Endothelial cell of umbilical vein (primary cell): ENCODE data around the gene ALOX5AP. TPM values are rescaled to one million over a fixed set of nuclear protein-coding genes. Genes with fewer than 3 reads are reported as not detected.

ENCODE experiments used
- BruUV-seq: library from RNA; stranded (reverse); fragments of 400-500 nt; replicated peaks from 2 replicates; lab custom pipeline; 2021; lab: Mats Ljungman, UMichigan
- CTCF ChIA-PET: fragments of 300-600, 350-600 bp; sonication (Branson Sonifier 250); formaldehyde crosslinking; loops from one replicate; lab custom pipeline; 2021; ENCODE audit warnings: antibody characterized with exemption, inconsistent platforms; lab: Charles Lee
- POLR2A ChIA-PET: fragments of 300-600, 350-600 bp; sonication (Branson Sonifier 250); formaldehyde crosslinking; loops from one replicate; lab custom pipeline; 2021; ENCODE audit warnings: antibody characterized with exemption, inconsistent platforms; lab: Charles Lee
- DNase-seq: peaks from one replicate; pipeline ENCODE4 v3.0.0-alpha.2; 2011; ENCODE audit warnings: low read depth, low spot score
- FAIRE-seq: peaks from 2 replicates; lab custom pipeline; 2011; peaks lifted over from hg19 to GRCh38; lab: Jason Lieb, UNC
- H2AFZ ChIP-seq: 2 replicates; pipeline ENCODE4 v1.6.0; 2012; ENCODE audit warnings: low read depth, low read length, control low read depth, inconsistent platforms
- H3K27ac ChIP-seq: 2 replicates; pipeline ENCODE4 v1.5.1; 2011; ENCODE audit warnings: low read depth, mild to moderate bottlenecking, control low read depth, low read length, moderate library complexity; ENCODE audit not compliant: insufficient read depth
- H3K27me3 ChIP-seq, 2 experiments: 2 replicates each; pipeline versions ENCODE4 v1.6.0 to v1.6.1; 2011; ENCODE audit warnings: low read length in 2 of 2, mixed read lengths in 1 of 2; ENCODE audit not compliant: control insufficient read depth in 2 of 2, insufficient read depth in 2 of 2
- H3K36me3 ChIP-seq, 2 experiments: 2 replicates in 1 of 2; 3 replicates in 1 of 2; pipeline ENCODE4 v1.5.1; 2011; ENCODE audit warnings: low read length in 2 of 2, mild to moderate bottlenecking in 1 of 2, moderate library complexity in 1 of 2; ENCODE audit not compliant: control insufficient read depth in 2 of 2, insufficient read depth in 2 of 2; ENCODE audit errors: extremely low read depth in 1 of 2
- H3K4me1 ChIP-seq: 3 replicates; pipeline ENCODE4 v1.5.1; 2011; ENCODE audit warnings: mild to moderate bottlenecking, low read length; ENCODE audit not compliant: control insufficient read depth, insufficient read depth; ENCODE audit errors: extremely low read depth
- H3K4me2 ChIP-seq: 2 replicates; pipeline ENCODE4 v1.6.1; 2011; ENCODE audit warnings: low read length, control low read depth, mixed read lengths; ENCODE audit not compliant: insufficient read depth
- H3K4me3 ChIP-seq, 3 experiments: fragments of 200-600 bp in 1 of 3; sonication (generic), shearing (Covaris generic) in 1 of 3; replicated peaks in 1 of 3; 2 replicates each; pipeline ENCODE4 v1.5.1; 2011 to 2016; ENCODE audit warnings: control low read depth in 3 of 3, low read length in 3 of 3, mild to moderate bottlenecking in 2 of 3, inconsistent platforms in 1 of 3, low read depth in 1 of 3, moderate library complexity in 1 of 3; ENCODE audit not compliant: insufficient read depth in 1 of 3
- H3K79me2 ChIP-seq: 2 replicates; pipeline ENCODE4 v1.6.0; 2012; ENCODE audit warnings: low read length, inconsistent platforms; ENCODE audit not compliant: control insufficient read depth, insufficient read depth
- H3K9ac ChIP-seq: replicated peaks from 2 replicates; pipeline ENCODE3; 2011; ENCODE audit warnings: low read length, control low read depth; ENCODE audit not compliant: insufficient read depth; ENCODE audit errors: extremely low read depth
- H3K9me1 ChIP-seq: replicated peaks from 3 replicates; pipeline ENCODE4 v1.6.0; 2011; ENCODE audit warnings: mild to moderate bottlenecking, low read length; ENCODE audit not compliant: control insufficient read depth, insufficient read depth; ENCODE audit errors: extremely low read depth
- H3K9me3 ChIP-seq: replicated peaks from 2 replicates; pipeline ENCODE4 v1.5.1; 2012; ENCODE audit warnings: low read length, inconsistent platforms; ENCODE audit not compliant: control insufficient read depth, insufficient read depth
- H4K20me1 ChIP-seq: replicated peaks from 2 replicates; pipeline ENCODE3; 2011; ENCODE audit warnings: mild to moderate bottlenecking, low read length; ENCODE audit not compliant: control insufficient read depth, insufficient read depth; ENCODE audit errors: extremely low read depth
- CTCF ChIP-seq, 2 donors: IDR thresholded peaks; 1 replicate in 1 of 2; 2 replicates in 1 of 2; pipeline ENCODE4 v1.5.1; 2011; ENCODE audit warnings: low read length in 2 of 2, mild to moderate bottlenecking in 2 of 2, moderate library complexity in 2 of 2, control low read depth in 1 of 2, inconsistent platforms in 1 of 2, low read depth in 1 of 2; ENCODE audit not compliant: insufficient read depth in 1 of 2; ENCODE audit errors: extremely low read depth in 1 of 2
- EZH2 ChIP-seq: IDR thresholded peaks from 2 replicates; pipeline ENCODE4 v1.6.1; 2012; ENCODE audit warnings: borderline replicate concordance, low read depth, mild to moderate bottlenecking, moderate library complexity, low read length, inconsistent platforms; ENCODE audit not compliant: severe bottlenecking
- FOS ChIP-seq: IDR thresholded peaks from 2 replicates; pipeline ENCODE4 v1.6.1; 2011; ENCODE audit warnings: mild to moderate bottlenecking, low read length, moderate library complexity, borderline replicate concordance; ENCODE audit not compliant: insufficient read depth
- GATA2 ChIP-seq: IDR thresholded peaks from 2 replicates; pipeline ENCODE4 v1.7.0; 2011; ENCODE audit warnings: low read depth, mild to moderate bottlenecking, moderate library complexity, mixed read lengths, low read length; ENCODE audit not compliant: insufficient read length, insufficient read depth
- JUN ChIP-seq: IDR thresholded peaks from 2 replicates; pipeline ENCODE4 v1.6.1; 2011; ENCODE audit warnings: borderline replicate concordance, low read depth; ENCODE audit not compliant: insufficient read length, insufficient read depth
- MYC ChIP-seq: IDR thresholded peaks from one replicate; pipeline ENCODE4 v1.6.1; 2011; ENCODE audit warnings: mild to moderate bottlenecking, low read depth, low read length
- POLR2A ChIP-seq: IDR thresholded peaks from 2 replicates; pipeline ENCODE4 v1.6.1; 2012; ENCODE audit warnings: low read depth, mild to moderate bottlenecking, control low read depth, low read length
- POLR2AphosphoS5 ChIP-seq: IDR thresholded peaks from 2 replicates; pipeline ENCODE4 v1.6.1; 2012; ENCODE audit warnings: low read depth, mild to moderate bottlenecking, control low read depth, low read length, moderate library complexity; ENCODE audit not compliant: insufficient read depth
- dilution Hi-C: fragments of 300-500 bp; cut with MboI; formaldehyde crosslinking; loops from one replicate; pipeline ENCODE4 v1.15.0; 2019; ENCODE audit warnings: low sequenced_read_pairs; ENCODE audit not compliant: extremely low pct_ligation_motif_present
- intact Hi-C: fragments of 100-400 bp; cut with micrococcal nuclease; formaldehyde crosslinking; loops from one replicate; pipeline ENCODE4 v1.10.0; 2022
- polyA plus RNA-seq, 4 experiments: library from polyadenylated mRNA; depleted of rRNA in 3 of 4; stranded (reverse) in 3 of 4; unstranded in 1 of 4; fragments of >200 nt; gene quantifications; 2 replicates each; pipeline versions ENCODE4 v1.2.1 to v1.2.3, GENCODE V29; 2011 to 2012; ENCODE audit warnings: missing spikeins in 1 of 4
- total RNA-seq: library from RNA; stranded (reverse); gene quantifications from 2 replicates; pipeline ENCODE4 v1.2.3, GENCODE V29; 2021
- TF ChIP-seq, protein P1 (sequence below): IDR thresholded peaks from 2 replicates; pipeline ENCODE4 v1.6.1; 2011; ENCODE audit not compliant: insufficient read depth, insufficient read length

The ALOX5AP gene
- total and polyA plus RNA-seq, 2 donors (not counting 3 experiments of a cell fraction or from before 2014, with no cell fraction given): 1.8 TPM; not detected in 1

DNA sequence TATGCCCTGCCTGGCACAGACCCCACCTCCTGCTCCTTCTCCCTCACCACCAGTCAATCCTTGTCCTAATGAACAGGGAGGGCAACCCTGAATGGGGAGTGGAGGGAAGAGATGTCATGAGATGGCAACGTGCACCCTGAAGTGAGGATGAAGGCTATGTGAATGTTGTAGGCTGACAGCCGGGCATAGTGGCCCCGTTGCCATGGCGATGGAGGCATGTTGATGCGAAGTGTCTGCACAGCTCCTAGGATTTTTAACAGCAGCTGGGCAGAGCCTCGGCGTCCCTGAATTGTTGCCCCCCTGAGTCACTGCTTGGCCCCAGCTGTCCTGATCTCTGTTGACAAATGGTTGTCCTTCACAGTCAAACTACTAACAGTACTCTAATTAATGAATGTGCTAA is 4.8 kb upstream of the ALOX5AP start:
- H4K20me1 ChIP-seq: no peaks in the 10 kb centered on the region
- ChIA-PET POLR2A (no interaction called here), CTCF (interaction anchor here (1.3 kb wide), 1 partner anchor 8 kb away, joined by 4 read pairs; no protein-coding TSS in a partner anchor)
- no peaks in the 10 kb centered on the region for H3K27me3 ChIP-seq
- H3K4me1 ChIP-seq: no peaks in the 10 kb centered on the region
- no peak for DNase-seq
- no peaks in the 10 kb centered on the region for H3K9me1 ChIP-seq
- H3K36me3 ChIP-seq: no peaks in the 10 kb centered on the region
- BruUV-seq: no TSS peak
- H3K79me2 ChIP-seq: no peaks in the 10 kb centered on the region
- H3K9ac ChIP-seq: no peak overlapping the region
- TF ChIP-seq EZH2 (no peak), GATA2 (no peak), JUN (no peak), POLR2A (no peak), CTCF (IDR thresholded peaks at IDR 0.05; ENCODE audit: extremely low read depth in 1 of 2, insufficient read depth in 1 of 2, low read depth in 1 of 2, low read length in 2 of 2) (no peak), MYC (no peak), POLR2AphosphoS5 (no peak), FOS (no peak)
- TF ChIP-seq, protein P1, sequence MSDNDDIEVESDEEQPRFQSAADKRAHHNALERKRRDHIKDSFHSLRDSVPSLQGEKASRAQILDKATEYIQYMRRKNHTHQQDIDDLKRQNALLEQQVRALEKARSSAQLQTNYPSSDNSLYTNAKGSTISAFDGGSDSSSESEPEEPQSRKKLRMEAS: no peak
- H3K27ac ChIP-seq: no peak overlapping the region
- no peak for FAIRE-seq
- H3K9me3 ChIP-seq: no peaks in the 10 kb centered on the region
- intact Hi-C loops: no loop called here
- H3K4me2 ChIP-seq: no peak overlapping the region
- dilution Hi-C loops: no loop called here
- no peak overlapping the region for H2AFZ ChIP-seq
- H3K4me3 ChIP-seq: no peak overlapping the region
